Astrocyte of the spinal cord (primary cell): Measurements from ENCODE around the gene SCN11A.

Source experiments
- DNase-seq: peaks from one replicate; pipeline ENCODE4 v3.0.0; 2011; ENCODE audit warnings: low read depth, low spot score
- H3K4me3 ChIP-seq: 2 replicates; pipeline ENCODE4 v1.5.1; 2011; ENCODE audit warnings: low read depth, mild to moderate bottlenecking, low read length, moderate library complexity
- in situ Hi-C: cut with HindIII; loops from 2 replicates; pipeline ENCODE4 v1.10.0; 2017; ENCODE audit warnings: low sequenced_read_pairs
- TF ChIP-seq, protein P1 (sequence below): IDR thresholded peaks from 2 replicates; pipeline ENCODE4 v1.5.1; 2012; ENCODE audit warnings: low read depth, mild to moderate bottlenecking, low read length, inconsistent platforms

SCN11A gene

DNA sequence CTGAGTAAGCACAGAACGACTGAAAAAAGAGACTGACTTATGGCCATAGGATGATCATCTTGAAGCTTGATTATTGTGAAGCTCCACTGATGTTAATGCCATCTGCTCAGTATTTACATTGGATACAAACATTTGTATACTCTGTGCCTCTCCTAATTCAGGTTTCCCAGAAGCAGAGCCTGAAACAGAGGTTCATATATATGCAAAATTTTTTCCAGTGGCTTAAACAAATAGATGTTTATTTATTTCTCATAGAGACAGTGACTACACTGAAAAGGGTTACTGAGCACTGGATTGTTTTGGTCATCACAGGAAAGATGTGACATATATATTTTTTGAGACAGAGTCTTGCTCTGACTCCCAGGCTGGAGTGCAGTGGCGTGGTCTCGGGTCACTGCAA, 36.3 kb downstream of the SCN11A start:
- in situ Hi-C loops = no loop called here
- no peak for DNase-seq
- TF ChIP-seq, protein P1, sequence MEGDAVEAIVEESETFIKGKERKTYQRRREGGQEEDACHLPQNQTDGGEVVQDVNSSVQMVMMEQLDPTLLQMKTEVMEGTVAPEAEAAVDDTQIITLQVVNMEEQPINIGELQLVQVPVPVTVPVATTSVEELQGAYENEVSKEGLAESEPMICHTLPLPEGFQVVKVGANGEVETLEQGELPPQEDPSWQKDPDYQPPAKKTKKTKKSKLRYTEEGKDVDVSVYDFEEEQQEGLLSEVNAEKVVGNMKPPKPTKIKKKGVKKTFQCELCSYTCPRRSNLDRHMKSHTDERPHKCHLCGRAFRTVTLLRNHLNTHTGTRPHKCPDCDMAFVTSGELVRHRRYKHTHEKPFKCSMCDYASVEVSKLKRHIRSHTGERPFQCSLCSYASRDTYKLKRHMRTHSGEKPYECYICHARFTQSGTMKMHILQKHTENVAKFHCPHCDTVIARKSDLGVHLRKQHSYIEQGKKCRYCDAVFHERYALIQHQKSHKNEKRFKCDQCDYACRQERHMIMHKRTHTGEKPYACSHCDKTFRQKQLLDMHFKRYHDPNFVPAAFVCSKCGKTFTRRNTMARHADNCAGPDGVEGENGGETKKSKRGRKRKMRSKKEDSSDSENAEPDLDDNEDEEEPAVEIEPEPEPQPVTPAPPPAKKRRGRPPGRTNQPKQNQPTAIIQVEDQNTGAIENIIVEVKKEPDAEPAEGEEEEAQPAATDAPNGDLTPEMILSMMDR = no peak
- no peak overlapping the region for H3K4me3 ChIP-seq

DNA sequence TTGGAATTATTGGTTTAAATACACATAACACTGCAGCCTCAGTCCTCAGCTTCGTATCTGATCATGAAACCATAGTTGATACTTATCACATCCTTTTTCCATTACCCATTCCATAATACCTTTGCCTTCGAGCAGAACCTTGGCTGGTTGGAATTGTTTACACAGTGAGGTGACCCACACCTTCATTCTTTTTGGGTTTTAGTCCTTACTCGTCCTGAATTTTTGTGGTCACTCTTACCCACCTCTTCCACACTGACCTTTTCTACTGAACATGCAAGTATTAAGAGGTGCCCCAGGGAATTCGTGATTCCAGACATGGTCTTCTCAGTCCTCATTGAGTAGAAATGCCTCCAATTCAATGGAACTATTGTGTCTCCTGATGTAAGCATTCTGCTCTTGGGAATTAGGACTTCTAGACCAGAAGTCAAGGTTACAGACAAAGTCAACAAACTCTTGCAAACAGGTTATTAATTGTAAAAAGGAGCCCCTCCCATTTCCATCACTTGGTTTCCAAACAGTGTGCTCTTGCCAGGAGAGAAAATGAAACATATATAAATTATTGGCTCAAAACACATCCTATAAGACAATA, 37.7 kb downstream of the SCN11A start:
- in situ Hi-C loops = no loop called here
- TF ChIP-seq, protein P1 = no peak
- DNase-seq = no peak
- H3K4me3 ChIP-seq = no peak overlapping the region

GRCh38 chr3:39013289-39013688, 38.5 kb downstream of the SCN11A start:
- DNase-seq = no peak
- TF ChIP-seq, protein P1 = no peak
- no peak overlapping the region for H3K4me3 ChIP-seq
- in situ Hi-C loops = no loop called here

DNA sequence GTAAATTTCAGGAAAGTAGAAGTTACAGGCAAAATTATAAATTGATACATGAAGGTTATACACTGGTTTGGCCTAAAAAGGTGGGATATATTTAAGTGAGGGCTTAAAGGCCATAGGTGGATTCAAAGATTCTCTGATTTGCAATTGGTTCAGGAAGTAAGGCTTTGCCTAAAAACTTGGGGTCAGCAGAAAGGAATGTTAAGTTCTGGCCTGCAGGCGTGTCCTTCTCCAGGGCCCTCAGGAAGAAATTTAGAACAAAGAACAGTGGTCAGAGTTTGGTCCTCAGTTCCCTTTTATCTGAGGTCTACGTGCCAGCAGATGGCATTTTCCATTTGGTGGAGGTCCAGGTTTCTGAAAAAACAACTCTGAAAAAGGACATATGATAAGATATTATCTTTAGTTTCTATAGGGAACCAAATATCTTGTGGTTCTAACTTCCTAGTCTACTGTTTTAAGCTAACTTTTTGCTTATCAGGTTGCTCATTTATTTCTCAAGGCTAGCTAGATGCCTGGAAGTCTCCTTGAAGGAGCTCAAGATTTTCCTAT, 40.5 kb downstream of the SCN11A start:
- in situ Hi-C loops = no loop called here
- TF ChIP-seq, protein P1 = no peak
- DNase-seq = no peak
- no peak overlapping the region for H3K4me3 ChIP-seq

DNA sequence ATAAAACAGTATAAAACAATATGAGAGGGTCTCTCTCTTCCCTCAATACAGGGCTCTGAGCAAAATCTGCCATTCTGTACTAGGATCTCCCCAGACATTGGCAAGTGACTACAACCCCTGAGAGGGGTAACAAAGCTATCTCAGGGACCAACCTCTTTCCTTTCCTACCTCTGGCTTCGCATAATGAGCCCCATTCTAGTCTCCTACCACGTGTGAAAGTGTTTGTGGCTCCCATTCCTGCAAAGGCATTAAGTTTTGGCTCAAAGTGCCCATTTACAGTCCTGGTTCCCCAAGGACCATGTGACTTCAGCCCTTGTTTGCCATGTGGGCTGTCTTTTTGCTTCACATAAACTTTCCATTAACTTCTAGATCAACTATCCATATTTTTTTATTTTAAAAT, 46.4 kb downstream of the SCN11A start:
- H3K4me3 ChIP-seq = no peak overlapping the region
- TF ChIP-seq, protein P1 = no peak
- no peak for DNase-seq
- in situ Hi-C loops = no loop called here
